WTC11 (cell line): ENCODE results near the gene MASP1. TPM values are rescaled to one million over a fixed set of nuclear protein-coding genes. Genes with fewer than 3 reads are reported as not detected.

Experiments
- ATAC-seq: fragments of 200-7000 bp; cut with Tn5 transposase; 2 replicates; pipeline ENCODE4 v1.10.0; 2021; ENCODE audit warnings: mild to moderate bottlenecking, moderate library complexity
- CTCF ChIA-PET: fragments of 300-600 bp; sonication (Branson Sonifier 250); formaldehyde crosslinking; loops from one replicate; lab custom pipeline; 2021; ENCODE audit warnings: antibody characterized with exemption; lab: Charles Lee
- POLR2A ChIA-PET: fragments of 350-600 bp; sonication (Branson Sonifier 250); formaldehyde crosslinking; loops from one replicate; lab custom pipeline; 2021; ENCODE audit warnings: antibody characterized with exemption; lab: Charles Lee
- DNase-seq: peaks from one replicate; pipeline ENCODE4 v3.0.0; 2021; ENCODE audit warnings: low spot score
- H3K27ac Mint-ChIP-seq: 2 replicates; pipeline ENCODE4 v1.8.0; 2021; ENCODE audit warnings: mixed read lengths
- H3K27me3 Mint-ChIP-seq: 2 replicates; pipeline ENCODE4 v1.8.0; 2021; ENCODE audit warnings: low read depth, mild to moderate bottlenecking, moderate library complexity, mixed read lengths
- H3K36me3 Mint-ChIP-seq: 2 replicates; pipeline ENCODE4 v1.8.0; 2021; ENCODE audit warnings: mixed read lengths
- H3K4me1 Mint-ChIP-seq: 2 replicates; pipeline ENCODE4 v1.8.0; 2022; ENCODE audit warnings: mixed read lengths
- H3K4me3 Mint-ChIP-seq: 2 replicates; pipeline ENCODE4 v1.8.0; 2021; ENCODE audit warnings: mild to moderate bottlenecking, moderate library complexity, mixed read lengths
- H3K9me3 Mint-ChIP-seq: 2 replicates; pipeline ENCODE4 v1.8.0; 2021; ENCODE audit warnings: mixed read lengths
- GRHL2 ChIP-seq: fragments of 250-450 bp; sonication (Bioruptor Pico); IDR thresholded peaks from 2 replicates; pipeline ENCODE4 v1.8.0; 2022; ENCODE audit warnings: mild to moderate bottlenecking, moderate library complexity; ENCODE audit not compliant: insufficient replicate concordance, severe bottlenecking
- SMAD4 ChIP-seq: sonication (generic); formaldehyde crosslinking; IDR thresholded peaks from 2 replicates; pipeline ENCODE4 v1.8.0; 2022; ENCODE audit warnings: mild to moderate bottlenecking, missing genetic modification reagents
- TEAD1 ChIP-seq: sonication (generic); formaldehyde crosslinking; IDR thresholded peaks from 2 replicates; pipeline ENCODE4 v1.8.0; 2022; ENCODE audit warnings: mild to moderate bottlenecking, missing genetic modification reagents
- ZNF219 ChIP-seq: sonication (generic); formaldehyde crosslinking; IDR thresholded peaks from 2 replicates; pipeline ENCODE4 v1.8.0; 2023; ENCODE audit warnings: missing genetic modification reagents, mild to moderate bottlenecking, borderline replicate concordance
- ZNF263 ChIP-seq: sonication (generic); formaldehyde crosslinking; IDR thresholded peaks from 2 replicates; pipeline ENCODE4 v1.8.1; 2022; ENCODE audit warnings: low read depth, mild to moderate bottlenecking, moderate library complexity, missing genetic modification reagents
- ZNF423 ChIP-seq: fragments of 250-450 bp; sonication (Bioruptor Pico); IDR thresholded peaks from 2 replicates; pipeline ENCODE4 v2.1.2; 2022; ENCODE audit warnings: mild to moderate bottlenecking, moderate library complexity
- ZNF671 ChIP-seq: fragments of 250-450 bp; sonication (Bioruptor Pico); IDR thresholded peaks from 2 replicates; pipeline ENCODE4 v1.8.0; 2021; ENCODE audit warnings: mild to moderate bottlenecking
- total RNA-seq: library from RNA; stranded (reverse); gene quantifications from 3 replicates; pipeline ENCODE4 v1.2.3, GENCODE V29; 2021
- TF ChIP-seq, protein P1 (sequence below): sonication (generic); formaldehyde crosslinking; IDR thresholded peaks from 2 replicates; pipeline ENCODE4 v1.8.1; 2022; ENCODE audit warnings: low read depth, missing genetic modification reagents, borderline replicate concordance
- TF ChIP-seq, protein P2 (sequence below): sonication (generic); formaldehyde crosslinking; IDR thresholded peaks from 2 replicates; pipeline ENCODE4 v1.8.0; 2022; ENCODE audit warnings: missing genetic modification reagents
- TF ChIP-seq, protein P3 (sequence below): sonication (generic); formaldehyde crosslinking; IDR thresholded peaks from 2 replicates; pipeline ENCODE4 v1.8.0; 2023; ENCODE audit warnings: mild to moderate bottlenecking, missing genetic modification reagents
- TF ChIP-seq, protein P4 (sequence below): sonication (generic); formaldehyde crosslinking; IDR thresholded peaks from 2 replicates; pipeline ENCODE4 v1.8.1; 2023; ENCODE audit warnings: mild to moderate bottlenecking, missing genetic modification reagents
- TF ChIP-seq, protein P5 (sequence below): sonication (generic); formaldehyde crosslinking; conservative IDR thresholded peaks from 2 replicates; pipeline ENCODE4 v1.8.1; 2022; ENCODE audit warnings: mild to moderate bottlenecking, missing genetic modification reagents
- TF ChIP-seq, protein P6 (sequence below): sonication (generic); formaldehyde crosslinking; IDR thresholded peaks from 2 replicates; pipeline ENCODE4 v1.8.1; 2022; ENCODE audit warnings: mild to moderate bottlenecking, missing genetic modification reagents, moderate library complexity, borderline replicate concordance

The MASP1 gene
- total RNA-seq, 1 experiment from 2014 or later: 2.2 TPM

DNA sequence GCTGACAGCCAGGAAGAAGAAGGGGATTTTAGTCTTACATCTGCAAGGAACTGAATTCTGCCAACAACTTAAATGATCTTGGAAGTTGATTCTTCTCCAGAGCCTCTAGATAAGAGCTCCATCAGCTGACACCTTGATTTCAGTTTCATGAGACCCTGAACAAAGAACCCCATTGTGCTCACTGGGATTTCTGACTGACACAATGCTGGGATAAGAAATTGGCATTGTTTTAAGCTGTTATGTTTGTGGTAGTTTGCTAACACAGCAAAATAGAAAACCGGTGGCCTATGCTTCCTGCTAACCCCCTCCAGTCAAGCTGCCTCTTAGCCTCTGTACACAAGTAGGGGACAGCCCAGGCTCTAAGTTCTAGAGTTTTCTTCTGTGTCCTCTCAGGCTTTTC, 36.2 kb downstream of the MASP1 start (continued):
- TF ChIP-seq, protein P1, sequence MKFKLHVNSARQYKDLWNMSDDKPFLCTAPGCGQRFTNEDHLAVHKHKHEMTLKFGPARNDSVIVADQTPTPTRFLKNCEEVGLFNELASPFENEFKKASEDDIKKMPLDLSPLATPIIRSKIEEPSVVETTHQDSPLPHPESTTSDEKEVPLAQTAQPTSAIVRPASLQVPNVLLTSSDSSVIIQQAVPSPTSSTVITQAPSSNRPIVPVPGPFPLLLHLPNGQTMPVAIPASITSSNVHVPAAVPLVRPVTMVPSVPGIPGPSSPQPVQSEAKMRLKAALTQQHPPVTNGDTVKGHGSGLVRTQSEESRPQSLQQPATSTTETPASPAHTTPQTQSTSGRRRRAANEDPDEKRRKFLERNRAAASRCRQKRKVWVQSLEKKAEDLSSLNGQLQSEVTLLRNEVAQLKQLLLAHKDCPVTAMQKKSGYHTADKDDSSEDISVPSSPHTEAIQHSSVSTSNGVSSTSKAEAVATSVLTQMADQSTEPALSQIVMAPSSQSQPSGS (CRISPR knock-in tag): no peak
- TF ChIP-seq, protein P2, sequence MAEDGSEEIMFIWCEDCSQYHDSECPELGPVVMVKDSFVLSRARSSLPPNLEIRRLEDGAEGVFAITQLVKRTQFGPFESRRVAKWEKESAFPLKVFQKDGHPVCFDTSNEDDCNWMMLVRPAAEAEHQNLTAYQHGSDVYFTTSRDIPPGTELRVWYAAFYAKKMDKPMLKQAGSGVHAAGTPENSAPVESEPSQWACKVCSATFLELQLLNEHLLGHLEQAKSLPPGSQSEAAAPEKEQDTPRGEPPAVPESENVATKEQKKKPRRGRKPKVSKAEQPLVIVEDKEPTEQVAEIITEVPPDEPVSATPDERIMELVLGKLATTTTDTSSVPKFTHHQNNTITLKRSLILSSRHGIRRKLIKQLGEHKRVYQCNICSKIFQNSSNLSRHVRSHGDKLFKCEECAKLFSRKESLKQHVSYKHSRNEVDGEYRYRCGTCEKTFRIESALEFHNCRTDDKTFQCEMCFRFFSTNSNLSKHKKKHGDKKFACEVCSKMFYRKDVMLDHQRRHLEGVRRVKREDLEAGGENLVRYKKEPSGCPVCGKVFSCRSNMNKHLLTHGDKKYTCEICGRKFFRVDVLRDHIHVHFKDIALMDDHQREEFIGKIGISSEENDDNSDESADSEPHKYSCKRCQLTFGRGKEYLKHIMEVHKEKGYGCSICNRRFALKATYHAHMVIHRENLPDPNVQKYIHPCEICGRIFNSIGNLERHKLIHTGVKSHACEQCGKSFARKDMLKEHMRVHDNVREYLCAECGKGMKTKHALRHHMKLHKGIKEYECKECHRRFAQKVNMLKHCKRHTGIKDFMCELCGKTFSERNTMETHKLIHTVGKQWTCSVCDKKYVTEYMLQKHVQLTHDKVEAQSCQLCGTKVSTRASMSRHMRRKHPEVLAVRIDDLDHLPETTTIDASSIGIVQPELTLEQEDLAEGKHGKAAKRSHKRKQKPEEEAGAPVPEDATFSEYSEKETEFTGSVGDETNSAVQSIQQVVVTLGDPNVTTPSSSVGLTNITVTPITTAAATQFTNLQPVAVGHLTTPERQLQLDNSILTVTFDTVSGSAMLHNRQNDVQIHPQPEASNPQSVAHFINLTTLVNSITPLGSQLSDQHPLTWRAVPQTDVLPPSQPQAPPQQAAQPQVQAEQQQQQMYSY (CRISPR knock-in tag): no peak
- TF ChIP-seq, protein P3, sequence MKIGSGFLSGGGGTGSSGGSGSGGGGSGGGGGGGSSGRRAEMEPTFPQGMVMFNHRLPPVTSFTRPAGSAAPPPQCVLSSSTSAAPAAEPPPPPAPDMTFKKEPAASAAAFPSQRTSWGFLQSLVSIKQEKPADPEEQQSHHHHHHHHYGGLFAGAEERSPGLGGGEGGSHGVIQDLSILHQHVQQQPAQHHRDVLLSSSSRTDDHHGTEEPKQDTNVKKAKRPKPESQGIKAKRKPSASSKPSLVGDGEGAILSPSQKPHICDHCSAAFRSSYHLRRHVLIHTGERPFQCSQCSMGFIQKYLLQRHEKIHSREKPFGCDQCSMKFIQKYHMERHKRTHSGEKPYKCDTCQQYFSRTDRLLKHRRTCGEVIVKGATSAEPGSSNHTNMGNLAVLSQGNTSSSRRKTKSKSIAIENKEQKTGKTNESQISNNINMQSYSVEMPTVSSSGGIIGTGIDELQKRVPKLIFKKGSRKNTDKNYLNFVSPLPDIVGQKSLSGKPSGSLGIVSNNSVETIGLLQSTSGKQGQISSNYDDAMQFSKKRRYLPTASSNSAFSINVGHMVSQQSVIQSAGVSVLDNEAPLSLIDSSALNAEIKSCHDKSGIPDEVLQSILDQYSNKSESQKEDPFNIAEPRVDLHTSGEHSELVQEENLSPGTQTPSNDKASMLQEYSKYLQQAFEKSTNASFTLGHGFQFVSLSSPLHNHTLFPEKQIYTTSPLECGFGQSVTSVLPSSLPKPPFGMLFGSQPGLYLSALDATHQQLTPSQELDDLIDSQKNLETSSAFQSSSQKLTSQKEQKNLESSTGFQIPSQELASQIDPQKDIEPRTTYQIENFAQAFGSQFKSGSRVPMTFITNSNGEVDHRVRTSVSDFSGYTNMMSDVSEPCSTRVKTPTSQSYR: no peak
- TF ChIP-seq ZNF219 (CRISPR knock-in tag) (no peak), SMAD4 (no peak), ZNF423 (CRISPR knock-in tag) (no peak)

DNA sequence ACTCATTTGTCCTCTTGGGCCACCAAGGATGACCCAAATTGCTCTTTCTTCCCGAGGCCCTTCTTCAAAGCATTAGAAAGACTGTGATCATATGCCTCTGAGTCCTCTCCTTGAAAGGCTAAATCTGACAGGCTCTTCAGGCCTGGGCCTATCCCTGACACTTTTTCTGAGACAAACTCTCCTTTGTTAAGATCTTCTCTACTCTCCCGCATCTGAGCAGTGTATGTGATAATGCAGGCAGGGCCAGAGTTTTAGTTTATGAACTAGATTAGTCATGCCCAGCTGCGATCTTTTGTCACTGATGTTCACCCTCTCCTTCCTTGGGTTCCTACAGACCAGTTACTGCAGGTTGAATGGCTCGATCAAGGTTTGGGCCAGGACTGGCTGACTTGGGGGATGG, 39.2 kb downstream of the MASP1 start:
- no peak overlapping the region for H3K27ac Mint-ChIP-seq
- H3K4me3 Mint-ChIP-seq: no peak overlapping the region
- ATAC-seq (no peak), DNase-seq (no peak)
- ChIA-PET POLR2A (no interaction called here), CTCF (interaction anchor here (1.5 to 3.3 kb wide), 2 partner anchors 32 to 87 kb away, joined by 3 to 13 read pairs; no protein-coding TSS in a partner anchor)
- no peaks in the 10 kb centered on the region; the same call in 1 of the 2 replicates for H3K27me3 Mint-ChIP-seq
- TF ChIP-seq, protein P4, sequence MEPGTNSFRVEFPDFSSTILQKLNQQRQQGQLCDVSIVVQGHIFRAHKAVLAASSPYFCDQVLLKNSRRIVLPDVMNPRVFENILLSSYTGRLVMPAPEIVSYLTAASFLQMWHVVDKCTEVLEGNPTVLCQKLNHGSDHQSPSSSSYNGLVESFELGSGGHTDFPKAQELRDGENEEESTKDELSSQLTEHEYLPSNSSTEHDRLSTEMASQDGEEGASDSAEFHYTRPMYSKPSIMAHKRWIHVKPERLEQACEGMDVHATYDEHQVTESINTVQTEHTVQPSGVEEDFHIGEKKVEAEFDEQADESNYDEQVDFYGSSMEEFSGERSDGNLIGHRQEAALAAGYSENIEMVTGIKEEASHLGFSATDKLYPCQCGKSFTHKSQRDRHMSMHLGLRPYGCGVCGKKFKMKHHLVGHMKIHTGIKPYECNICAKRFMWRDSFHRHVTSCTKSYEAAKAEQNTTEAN (CRISPR knock-in tag): no peak
- TF ChIP-seq ZNF263 (CRISPR knock-in tag): no peak
- TF ChIP-seq, protein P5, sequence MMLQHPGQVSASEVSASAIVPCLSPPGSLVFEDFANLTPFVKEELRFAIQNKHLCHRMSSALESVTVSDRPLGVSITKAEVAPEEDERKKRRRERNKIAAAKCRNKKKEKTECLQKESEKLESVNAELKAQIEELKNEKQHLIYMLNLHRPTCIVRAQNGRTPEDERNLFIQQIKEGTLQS (CRISPR knock-in tag): no peak
- TF ChIP-seq TEAD1 (CRISPR knock-in tag): no peak
- peaks cover 5% of the 10 kb centered on the region for H3K9me3 Mint-ChIP-seq
- no peaks in the 10 kb centered on the region; the same call in 1 of the 2 replicates for H3K36me3 Mint-ChIP-seq
- peaks cover 24% of the 10 kb centered on the region for H3K4me1 Mint-ChIP-seq

DNA sequence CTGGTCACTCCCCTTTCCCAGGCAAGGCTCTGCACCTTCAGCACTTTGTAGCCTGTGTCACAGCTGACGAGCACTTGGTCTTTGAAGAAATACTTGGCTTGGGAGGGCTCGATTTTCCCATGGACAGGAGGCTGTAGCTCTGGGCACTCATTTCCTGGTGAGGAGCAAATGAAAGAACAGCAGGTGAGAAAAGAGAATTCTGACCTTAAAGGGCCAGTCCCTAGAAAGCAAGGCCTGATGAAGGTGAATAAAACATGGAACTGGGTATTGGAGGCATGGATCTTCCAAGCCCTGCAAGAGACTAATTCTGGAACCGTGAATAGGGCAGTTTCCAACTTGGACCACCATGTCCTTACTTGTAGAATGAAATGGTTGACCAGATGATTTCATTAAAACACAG, 39.9 kb downstream of the MASP1 start:
- Mint-ChIP-seq H3K27me3 (no peaks in the 10 kb centered on the region; the same call in 1 of the 2 replicates), H3K4me1 (peaks cover 27% of the 10 kb centered on the region), H3K27ac (no peak overlapping the region), H3K36me3 (no peaks in the 10 kb centered on the region; the same call in 1 of the 2 replicates), H3K9me3 (peaks cover 5% of the 10 kb centered on the region), H3K4me3 (no peak overlapping the region)
- ChIA-PET CTCF (interaction anchor here (0.6 to 3.3 kb wide), 7 partner anchors 24 to 1892 kb away, joined by 3 to 15 read pairs (median 4); no protein-coding TSS in a partner anchor), POLR2A (no interaction called here)
- DNase-seq (no peak), ATAC-seq (no peak)
- TF ChIP-seq, protein P3: no peak
- no peak for TF ChIP-seq ZNF671 (CRISPR knock-in tag)
- TF ChIP-seq, protein P2 (CRISPR knock-in tag): peak; percentile 83
- TF ChIP-seq, protein P6, sequence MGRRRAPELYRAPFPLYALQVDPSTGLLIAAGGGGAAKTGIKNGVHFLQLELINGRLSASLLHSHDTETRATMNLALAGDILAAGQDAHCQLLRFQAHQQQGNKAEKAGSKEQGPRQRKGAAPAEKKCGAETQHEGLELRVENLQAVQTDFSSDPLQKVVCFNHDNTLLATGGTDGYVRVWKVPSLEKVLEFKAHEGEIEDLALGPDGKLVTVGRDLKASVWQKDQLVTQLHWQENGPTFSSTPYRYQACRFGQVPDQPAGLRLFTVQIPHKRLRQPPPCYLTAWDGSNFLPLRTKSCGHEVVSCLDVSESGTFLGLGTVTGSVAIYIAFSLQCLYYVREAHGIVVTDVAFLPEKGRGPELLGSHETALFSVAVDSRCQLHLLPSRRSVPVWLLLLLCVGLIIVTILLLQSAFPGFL (CRISPR knock-in tag): no peak
- TF ChIP-seq GRHL2 (CRISPR knock-in tag): no peak
